GM12878 (cell line): ENCODE results near the gene SLC6A8. TPM values are rescaled to one million over a fixed set of nuclear protein-coding genes. Genes with fewer than 3 reads are reported as not detected.

ENCODE experiments used
- ATAC-seq: fragments of 200-7000 bp; cut with Tn5 transposase; 3 replicates; pipeline ENCODE4 v1.9.1; 2020; ENCODE audit warnings: mild to moderate bottlenecking, moderate library complexity
- BruUV-seq: library from RNA; stranded (reverse); fragments of 400-500 nt; replicated peaks from 2 replicates; lab custom pipeline; 2021; lab: Mats Ljungman, UMichigan
- CTCF ChIA-PET: fragments of 300-600 bp; sonication (Branson Sonifier 250); formaldehyde crosslinking; extraction: SDS; loops from one replicate; lab custom pipeline; 2021; ENCODE audit warnings: inconsistent platforms; lab: Yijun Ruan, JAX
- POLR2A ChIA-PET: fragments of 350-600 bp; formaldehyde crosslinking; extraction: SDS; loops from one replicate; lab custom pipeline; 2021; ENCODE audit warnings: inconsistent platforms; lab: Charles Lee
- RAD21 ChIA-PET: fragments of 300-600 bp; sonication (Branson Sonifier 250); formaldehyde crosslinking; loops from one replicate; lab custom pipeline; 2023; ENCODE audit warnings: antibody characterized with exemption; ENCODE audit not compliant: unreplicated experiment; lab: Charles Lee
- SMC1A ChIA-PET: fragments of 300-600 bp; sonication (Branson Sonifier 250); formaldehyde crosslinking; loops from one replicate; lab custom pipeline; 2023; ENCODE audit not compliant: unreplicated experiment, uncharacterized antibody; lab: Charles Lee
- DNase-seq: peaks from one replicate; pipeline ENCODE4 v3.0.0-alpha.2; 2011; ENCODE audit warnings: low read depth, low spot score
- FAIRE-seq: peaks from 3 replicates; lab custom pipeline; 2011; peaks lifted over from hg19 to GRCh38; lab: Jason Lieb, UNC
- H2AFZ ChIP-seq: 2 replicates; pipeline ENCODE4 v1.6.0; 2011; ENCODE audit warnings: low read depth, low read length, control low read depth; ENCODE audit not compliant: control insufficient read depth
- H3K27ac ChIP-seq: 2 replicates; pipeline ENCODE4 v1.5.1; 2011; ENCODE audit warnings: control low read depth; ENCODE audit not compliant: control insufficient read depth, insufficient read depth
- H3K27me3 ChIP-seq, 2 experiments: replicated peaks in 1 of 2; 2 replicates each; pipeline versions ENCODE4 v1.6.0 to v1.6.1; 2011; ENCODE audit warnings: low read length in 1 of 2; ENCODE audit not compliant: control insufficient read depth in 2 of 2, insufficient read depth in 2 of 2
- H3K36me3 ChIP-seq, 2 experiments: 2 replicates each; pipeline ENCODE4 v1.5.1; 2011; ENCODE audit warnings: low read length in 1 of 2; ENCODE audit not compliant: control insufficient read depth in 2 of 2, insufficient read depth in 2 of 2
- H3K4me1 ChIP-seq: 2 replicates; pipeline ENCODE4 v1.6.1; 2011; ENCODE audit warnings: mild to moderate bottlenecking, low read length, moderate library complexity, mixed read lengths; ENCODE audit not compliant: control insufficient read depth, insufficient read depth
- H3K4me2 ChIP-seq: 2 replicates; pipeline ENCODE4 v1.6.0; 2011; ENCODE audit warnings: control low read depth; ENCODE audit not compliant: control insufficient read depth, insufficient read depth
- H3K4me3 ChIP-seq: fragments of 200-600 bp; sonication (generic); 2 replicates; pipeline ENCODE4 v1.5.1; 2016
- H3K79me2 ChIP-seq: 2 replicates; pipeline ENCODE4 v1.6.0; 2011; ENCODE audit warnings: low read length; ENCODE audit not compliant: control insufficient read depth, insufficient read depth
- H3K9ac ChIP-seq: 2 replicates; pipeline ENCODE4 v1.8.0; 2011; ENCODE audit warnings: low read length, control low read depth, mixed read lengths; ENCODE audit not compliant: control insufficient read depth, insufficient read depth
- H3K9me3 ChIP-seq: replicated peaks from 3 replicates; pipeline ENCODE4 v1.5.1; 2011; ENCODE audit warnings: mild to moderate bottlenecking, low read length; ENCODE audit not compliant: control insufficient read depth, insufficient read depth
- H4K20me1 ChIP-seq: 2 replicates; pipeline ENCODE4 v1.6.0; 2011; ENCODE audit not compliant: control insufficient read depth, insufficient read depth
- KLF5 ChIP-seq: fragments of 450-650 bp; IDR thresholded peaks from 2 replicates; pipeline ENCODE4 v1.6.1; 2014; ENCODE audit warnings: mild to moderate bottlenecking; ENCODE audit not compliant: partially characterized antibody
- NFYA ChIP-seq: IDR thresholded peaks from 2 replicates; pipeline ENCODE4 v1.6.1; 2011; ENCODE audit warnings: low read depth, mild to moderate bottlenecking, low read length, improper control_type of control experiment, borderline replicate concordance
- NR2C2 ChIP-seq: IDR thresholded peaks from 2 replicates; pipeline ENCODE4 v1.6.1; 2011; ENCODE audit warnings: borderline replicate concordance, low read depth; ENCODE audit not compliant: control insufficient read depth, insufficient read length
- NRF1 ChIP-seq: conservative IDR thresholded peaks from 2 replicates; pipeline ENCODE4 v1.6.1; 2011; ENCODE audit warnings: mild to moderate bottlenecking, low read depth, low read length, improper control_type of control experiment
- PAX8 ChIP-seq: fragments of 450-650 bp; IDR thresholded peaks from 2 replicates; pipeline ENCODE4 v1.6.1; 2017; ENCODE audit warnings: mild to moderate bottlenecking, moderate library complexity
- PML ChIP-seq: IDR thresholded peaks from 2 replicates; pipeline ENCODE4 v1.6.1; 2012; ENCODE audit warnings: low read length, inconsistent platforms
- POLR2AphosphoS5 ChIP-seq: IDR thresholded peaks from 2 replicates; pipeline ENCODE4 v1.6.1; 2011; ENCODE audit warnings: mild to moderate bottlenecking, low read length, inconsistent platforms
- RELA ChIP-seq: fragments of 450-650 bp; IDR thresholded peaks from 2 replicates; pipeline ENCODE4 v1.8.0; 2014; ENCODE audit warnings: borderline replicate concordance; ENCODE audit not compliant: partially characterized antibody
- RUNX3 ChIP-seq: IDR thresholded peaks from 2 replicates; pipeline ENCODE4 v1.6.1; 2012; ENCODE audit warnings: low read length, inconsistent platforms
- SMARCA5 ChIP-seq: fragments of 450-650 bp; IDR thresholded peaks from 2 replicates; pipeline ENCODE4 v1.6.1; 2017; ENCODE audit warnings: mild to moderate bottlenecking
- STAT3 ChIP-seq: IDR thresholded peaks from 2 replicates; pipeline ENCODE4 v1.6.1; 2011; ENCODE audit warnings: low read depth, low read length, improper control_type of control experiment
- TCF12 ChIP-seq: IDR thresholded peaks from 2 replicates; pipeline ENCODE4 v1.6.1; 2011; ENCODE audit warnings: low read depth, mild to moderate bottlenecking, low read length
- TCF3 ChIP-seq: IDR thresholded peaks from 2 replicates; pipeline ENCODE4 v1.6.1; 2012; ENCODE audit warnings: low read depth, mild to moderate bottlenecking, low read length, borderline replicate concordance; ENCODE audit not compliant: insufficient read depth
- WGBS: methylation state at CpG from one replicate; pipeline ENCODE4 v1.1.6; 2016; ENCODE audit warnings: low lambda C conversion rate; ENCODE audit not compliant: insufficient replicate concordance, insufficient coverage; ENCODE audit errors: missing lambda C conversion rate; 5-methylcytosine and 5-hydroxymethylcytosine counted together
- in situ Hi-C: fragments of 300-500 bp; cut with MboI; formaldehyde crosslinking; loops from 9 replicates; pipeline ENCODE4 v1.14.3; 2018; ENCODE audit warnings: mixed read lengths
- intact Hi-C: fragments of 100-400 bp; cut with micrococcal nuclease; formaldehyde crosslinking; loops from one replicate; pipeline ENCODE4 v1.14.2; 2022; ENCODE audit not compliant: unreplicated experiment
- polyA plus RNA-seq, 11 experiments: library from polyadenylated mRNA; depleted of rRNA in 4 of 11; unstranded in 6 of 11; stranded (reverse) in 5 of 11; fragments of >200 nt; fragmentation: Nextera tagmentation in 4 of 11; fragmentation: Illumina TruSeq in 1 of 11; extraction: Ambion mirVana in 4 of 11; extraction: Trizol in 1 of 11; gene quantifications; 1 replicate in 1 of 11; 2 replicates in 10 of 11; pipeline versions ENCODE4 v1.2.1 to v1.2.3, GENCODE V29; 2011 to 2016; ENCODE audit warnings: inconsistent platforms in 2 of 11, missing spikeins in 2 of 11, low read depth in 1 of 11
- total RNA-seq, 4 experiments: library from RNA; depleted of rRNA in 3 of 4; stranded (reverse); fragments of >200 nt in 3 of 4; fragmentation: Illumina TruSeq in 1 of 4; extraction: Trizol in 1 of 4; gene quantifications; 2 replicates each; pipeline versions ENCODE4 v1.2.1 to v1.2.3, GENCODE V29; 2013 to 2021
- TF ChIP-seq, protein P1 (sequence below): IDR thresholded peaks from 2 replicates; pipeline ENCODE4 v1.6.1; 2011; ENCODE audit warnings: borderline replicate concordance, low read depth, mild to moderate bottlenecking, moderate library complexity, mixed read lengths, low read length; ENCODE audit not compliant: insufficient read depth; ENCODE audit errors: extremely low read length
- TF ChIP-seq, protein P2 (sequence below): fragments of 450-650 bp; IDR thresholded peaks from 2 replicates; pipeline ENCODE4 v1.6.1; 2016; ENCODE audit warnings: mild to moderate bottlenecking, moderate library complexity, borderline replicate concordance
- TF ChIP-seq, protein P3 (sequence below): fragments of 450-650 bp; IDR thresholded peaks from 2 replicates; pipeline ENCODE4 v1.6.1; 2014; ENCODE audit warnings: mild to moderate bottlenecking

The SLC6A8 gene
- total and polyA plus RNA-seq, 10 of the 15 experiments (the other 5 are each of a cell fraction or from before 2014, with no cell fraction given), result 0.01 to 0.72 (median 0.17) TPM; not detected in 6

DNA sequence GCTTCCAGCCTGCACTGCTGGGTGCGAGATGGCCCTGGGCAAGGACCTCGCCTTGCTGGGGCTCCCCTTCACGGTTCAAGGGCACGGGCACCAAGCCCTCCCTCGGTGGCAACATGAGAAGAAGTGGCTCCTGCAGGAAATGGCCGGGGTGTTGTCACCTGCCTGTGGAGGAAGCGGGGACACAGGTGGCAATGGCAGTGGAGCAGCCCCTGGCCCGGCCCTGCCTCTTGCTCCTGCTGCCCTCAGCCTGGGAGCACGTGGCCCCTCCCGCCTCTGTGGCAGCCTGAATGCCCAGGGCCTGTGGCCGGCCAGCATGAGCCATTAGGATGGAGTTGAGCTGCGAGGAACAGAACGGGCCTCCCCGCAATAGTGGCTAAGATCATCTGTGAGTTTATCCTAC lies 53.7 kb downstream of the SLC6A8 start:
- no peak for DNase-seq
- ATAC-seq, result no peak
- CTCF ChIA-PET, result no interaction called here
- Histone ChIP-seq H4K20me1 (no peaks in the 10 kb centered on the region), H3K4me2 (no peak overlapping the region), H3K4me3 (no peak overlapping the region), H3K4me1 (no peaks in the 10 kb centered on the region), H2AFZ (no peak overlapping the region), H3K27ac (no peak overlapping the region), H3K9me3 (no peaks in the 10 kb centered on the region; the same call in 2 of the 3 replicates), H3K36me3 (no peaks in the 10 kb centered on the region), H3K79me2 (no peaks in the 10 kb centered on the region), H3K27me3 (no peaks in the 10 kb centered on the region; a peak in 1 of 4 replicates), H3K9ac (no peak overlapping the region)
- BruUV-seq, result no TSS peak
- WGBS, result 40% methylated on average over 14 of the region's 14 CpGs
- intact Hi-C loops, result no loop called here
- SMC1A ChIA-PET, result no interaction called here
- RAD21 ChIA-PET, result no interaction called here
- POLR2A ChIA-PET, result no interaction called here
- no peak for FAIRE-seq
- TF ChIP-seq, protein P1, sequence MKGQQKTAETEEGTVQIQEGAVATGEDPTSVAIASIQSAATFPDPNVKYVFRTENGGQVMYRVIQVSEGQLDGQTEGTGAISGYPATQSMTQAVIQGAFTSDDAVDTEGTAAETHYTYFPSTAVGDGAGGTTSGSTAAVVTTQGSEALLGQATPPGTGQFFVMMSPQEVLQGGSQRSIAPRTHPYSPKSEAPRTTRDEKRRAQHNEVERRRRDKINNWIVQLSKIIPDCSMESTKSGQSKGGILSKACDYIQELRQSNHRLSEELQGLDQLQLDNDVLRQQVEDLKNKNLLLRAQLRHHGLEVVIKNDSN, result no peak
- no peak for TF ChIP-seq RUNX3
- no peak for TF ChIP-seq NFYA
- TF ChIP-seq, protein P2, sequence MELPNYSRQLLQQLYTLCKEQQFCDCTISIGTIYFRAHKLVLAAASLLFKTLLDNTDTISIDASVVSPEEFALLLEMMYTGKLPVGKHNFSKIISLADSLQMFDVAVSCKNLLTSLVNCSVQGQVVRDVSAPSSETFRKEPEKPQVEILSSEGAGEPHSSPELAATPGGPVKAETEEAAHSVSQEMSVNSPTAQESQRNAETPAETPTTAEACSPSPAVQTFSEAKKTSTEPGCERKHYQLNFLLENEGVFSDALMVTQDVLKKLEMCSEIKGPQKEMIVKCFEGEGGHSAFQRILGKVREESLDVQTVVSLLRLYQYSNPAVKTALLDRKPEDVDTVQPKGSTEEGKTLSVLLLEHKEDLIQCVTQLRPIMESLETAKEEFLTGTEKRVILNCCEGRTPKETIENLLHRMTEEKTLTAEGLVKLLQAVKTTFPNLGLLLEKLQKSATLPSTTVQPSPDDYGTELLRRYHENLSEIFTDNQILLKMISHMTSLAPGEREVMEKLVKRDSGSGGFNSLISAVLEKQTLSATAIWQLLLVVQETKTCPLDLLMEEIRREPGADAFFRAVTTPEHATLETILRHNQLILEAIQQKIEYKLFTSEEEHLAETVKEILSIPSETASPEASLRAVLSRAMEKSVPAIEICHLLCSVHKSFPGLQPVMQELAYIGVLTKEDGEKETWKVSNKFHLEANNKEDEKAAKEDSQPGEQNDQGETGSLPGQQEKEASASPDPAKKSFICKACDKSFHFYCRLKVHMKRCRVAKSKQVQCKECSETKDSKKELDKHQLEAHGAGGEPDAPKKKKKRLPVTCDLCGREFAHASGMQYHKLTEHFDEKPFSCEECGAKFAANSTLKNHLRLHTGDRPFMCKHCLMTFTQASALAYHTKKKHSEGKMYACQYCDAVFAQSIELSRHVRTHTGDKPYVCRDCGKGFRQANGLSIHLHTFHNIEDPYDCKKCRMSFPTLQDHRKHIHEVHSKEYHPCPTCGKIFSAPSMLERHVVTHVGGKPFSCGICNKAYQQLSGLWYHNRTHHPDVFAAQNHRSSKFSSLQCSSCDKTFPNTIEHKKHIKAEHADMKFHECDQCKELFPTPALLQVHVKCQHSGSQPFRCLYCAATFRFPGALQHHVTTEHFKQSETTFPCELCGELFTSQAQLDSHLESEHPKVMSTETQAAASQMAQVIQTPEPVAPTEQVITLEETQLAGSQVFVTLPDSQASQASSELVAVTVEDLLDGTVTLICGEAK, result no peak
- TF ChIP-seq NRF1, result no peak
- TF ChIP-seq, protein P3, sequence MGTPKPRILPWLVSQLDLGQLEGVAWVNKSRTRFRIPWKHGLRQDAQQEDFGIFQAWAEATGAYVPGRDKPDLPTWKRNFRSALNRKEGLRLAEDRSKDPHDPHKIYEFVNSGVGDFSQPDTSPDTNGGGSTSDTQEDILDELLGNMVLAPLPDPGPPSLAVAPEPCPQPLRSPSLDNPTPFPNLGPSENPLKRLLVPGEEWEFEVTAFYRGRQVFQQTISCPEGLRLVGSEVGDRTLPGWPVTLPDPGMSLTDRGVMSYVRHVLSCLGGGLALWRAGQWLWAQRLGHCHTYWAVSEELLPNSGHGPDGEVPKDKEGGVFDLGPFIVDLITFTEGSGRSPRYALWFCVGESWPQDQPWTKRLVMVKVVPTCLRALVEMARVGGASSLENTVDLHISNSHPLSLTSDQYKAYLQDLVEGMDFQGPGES, result no peak
- TF ChIP-seq NR2C2, result no peak
- TF ChIP-seq PML, result no peak
- TF ChIP-seq TCF12, result no peak
- no peak for TF ChIP-seq POLR2AphosphoS5
- no peak for TF ChIP-seq STAT3
- TF ChIP-seq SMARCA5, result no peak
- no peak for TF ChIP-seq TCF3
- TF ChIP-seq KLF5, result no peak
- TF ChIP-seq RELA, result no peak
- no peak for TF ChIP-seq PAX8
- in situ Hi-C loops, result no loop called here
